Heart left ventricle (tissue), 16 donors: ENCODE data around the gene KCNN3. TPM values are rescaled to one million over a fixed set of nuclear protein-coding genes. Genes with fewer than 3 reads are reported as not detected.
"Not testable (repeated sequence)": the region's sequence is repeated elsewhere in the genome, so short reads cannot be mapped to it uniquely, and the experiment has no call there.

Source experiments
- ATAC-seq, 4 donors: fragments of 200-7000 bp; cut with Tn5 transposase; one replicate each; pipeline ENCODE4 v1.9.1; 2020 to 2022; ENCODE audit warnings: moderate library complexity in 4 of 4, mild to moderate bottlenecking in 3 of 4, moderate number of reproducible peaks in 1 of 4
- DNase-seq, 5 donors: peaks; one replicate each; pipeline ENCODE4 v3.0.0-alpha.2; 2020
- H3K27ac ChIP-seq, 12 donors: fragments of 200-600 bp; sonication (generic) in 4 of 12; one replicate each; pipeline versions ENCODE4 v1.5.0 to v1.8.0; 2016 to 2022; ENCODE audit warnings: mild to moderate bottlenecking in 2 of 12
- H3K27me3 ChIP-seq, 9 donors: fragments of 200-600 bp; sonication (generic) in 2 of 9; one replicate each; pipeline versions ENCODE4 v1.5.1 to v1.8.0; 2016 to 2022; ENCODE audit warnings: mild to moderate bottlenecking in 3 of 9
- H3K36me3 ChIP-seq, 9 donors: fragments of 200-600 bp; sonication (generic) in 2 of 9; one replicate each; pipeline versions ENCODE4 v1.5.0 to v1.8.0; 2018 to 2022; ENCODE audit warnings: mild to moderate bottlenecking in 2 of 9
- H3K4me1 ChIP-seq, 12 donors: fragments of 200-600 bp; sonication (generic) in 4 of 12; one replicate each; pipeline versions ENCODE4 v1.5.0 to v1.8.0; 2016 to 2022; ENCODE audit warnings: mild to moderate bottlenecking in 3 of 12
- H3K4me3 ChIP-seq, 12 donors: fragments of 200-600 bp; sonication (generic) in 4 of 12; one replicate each; pipeline versions ENCODE4 v1.5.0 to v1.8.0; 2017 to 2022; ENCODE audit warnings: mild to moderate bottlenecking in 9 of 12, moderate library complexity in 4 of 12
- H3K9me3 ChIP-seq, 12 donors: fragments of 200-600 bp; sonication (generic) in 4 of 12; one replicate each; pipeline versions ENCODE4 v1.5.0 to v1.8.0; 2016 to 2022; ENCODE audit warnings: mild to moderate bottlenecking in 1 of 12
- CTCF ChIP-seq, 12 donors: fragments of 200-600 bp; sonication (generic) in 4 of 12; IDR thresholded peaks; one replicate each; pipeline versions ENCODE4 v1.5.0 to v1.8.0; 2018 to 2022; ENCODE audit warnings: antibody characterized with exemption in 12 of 12, mild to moderate bottlenecking in 5 of 12
- POLR2A ChIP-seq, 2 donors: fragments of 450-650 bp; IDR thresholded peaks; one replicate each; pipeline ENCODE4 v1.6.1; 2017; ENCODE audit warnings: antibody characterized with exemption in 2 of 2, mild to moderate bottlenecking in 2 of 2, moderate library complexity in 2 of 2
- WGBS, 4 donors: extraction: QIAGEN DNeasy Blood & Tissue Kit in 2 of 4; methylation state at CpG; one replicate each; pipeline versions ENCODE4 v1.1.5 to v1.1.7; 2013 to 2018; 5-methylcytosine and 5-hydroxymethylcytosine counted together
- intact Hi-C, 10 donors: fragments of 100-400 bp; cut with DNase I; formaldehyde crosslinking; loops; one replicate each; pipeline versions ENCODE4 v1.11.1 to v1.14.2; 2022
- polyA plus RNA-seq, 2 donors: library from polyadenylated mRNA; stranded (reverse); fragments of 200-250 nt; gene quantifications; one replicate each; pipeline ENCODE4 v1.2.3, GENCODE V29; 2013
- total RNA-seq, 9 donors: library from RNA; depleted of rRNA in 2 of 9; stranded (reverse); fragments of >200 nt in 2 of 9; fragmentation: NEBNext Ultra II Directional in 3 of 9; extraction: Animal tissue kit (Norgen Biotek cat#: 25700) in 3 of 9; gene quantifications; one replicate each; pipeline versions ENCODE4 v1.1.0 to v1.2.4, GENCODE V29; 2016 to 2023
- donor health status: ischemic (EF 13 %, LVEDD 7.1; RV severe dilation, severe dysfunction).
- donor health status: healthy with polysubstance abuse.
- donor health status: DM: no; HTN: yes; CAD: no.
- donor health status: DM: no; HTN: no; CAD: no.
- donor health status: ischemic (EF 25% LVEDD 6.9; RV normal size, moderate dysfunction).
- donor health status: ischemic (EF 25% LVEDD 5.7; RV mildly dilated, moderate dysfunction).
- donor health status: healthy.
- donor health status: DM: yes; HTN: yes; CAD: no.
- donor health status: ischemic (EF 35%, LVEDD 5.7; RV mildly dilated, moderate dysfunction).
- donor health status: nonischemic (EF 11% LVEDD 7.7; RV severe dilation, severe dysfunction).
- donor health status: DM: yes; HTN: yes; CAD: no.
- donor health status: PGD.
- donor health status: ischemic (EF 29% LVEDD 5.4; RV normal size, mild dysfunction).
- donor health status: nonischemic (EF 23%, LVEDD 6.1; RV moderate dilation, normal function).

KCNN3 gene
- total and polyA plus RNA-seq, 11 donors, result 0.42 to 4.6 (median 2.2) TPM

- Histone ChIP-seq H3K27me3 (no peaks in the 10 kb centered on the region), H3K9me3 (no peaks in the 10 kb centered on the region), H3K4me3 (no peak overlapping the region), H3K36me3 (no peaks in the 10 kb centered on the region), H3K27ac (no peak overlapping the region), H3K4me1 (no peaks in the 10 kb centered on the region)
- intact Hi-C loops, result loop anchor here in 1 of 10 donors (10.0 kb wide), 1 partner anchor 61 kb away; no protein-coding TSS in a partner anchor
- TF ChIP-seq CTCF (IDR thresholded peaks at IDR 0.05) (no peak), POLR2A (IDR thresholded peaks at IDR 0.05) (no peak)
- DNase-seq, result no peak
- ATAC-seq, result no peak
- 41 to 50% (median 42%) methylated on average over 3 to 4 of the region's 4 CpGs for WGBS, 4 donors
Observed at GRCh38 chr1:154683820-154684219, 186.3 kb downstream of the KCNN3 start.

GRCh38 chr1:154682254-154682653 lies 187.8 kb downstream of the KCNN3 start:
- Histone ChIP-seq H3K36me3 (no peaks in the 10 kb centered on the region), H3K27ac (no peak overlapping the region), H3K4me3 (no peak overlapping the region), H3K27me3 (no peaks in the 10 kb centered on the region), H3K4me1 (no peaks in the 10 kb centered on the region), H3K9me3 (no peaks in the 10 kb centered on the region)
- 64 to 73% (median 68%) methylated on average over 13 of the region's 13 CpGs for WGBS, 4 donors
- DNase-seq (no peak), ATAC-seq (no peak)
- intact Hi-C loops, result loop anchor here in 1 of 10 donors (10.0 kb wide), 1 partner anchor 63 kb away; no protein-coding TSS in a partner anchor
- TF ChIP-seq POLR2A (IDR thresholded peaks at IDR 0.05), result no peak
- TF ChIP-seq CTCF (IDR thresholded peaks at IDR 0.05), result no peak

- not testable (repeated sequence) for DNase-seq
Observed at GRCh38 chr1:154677844-154678243, 192.2 kb downstream of the KCNN3 start.

DNA sequence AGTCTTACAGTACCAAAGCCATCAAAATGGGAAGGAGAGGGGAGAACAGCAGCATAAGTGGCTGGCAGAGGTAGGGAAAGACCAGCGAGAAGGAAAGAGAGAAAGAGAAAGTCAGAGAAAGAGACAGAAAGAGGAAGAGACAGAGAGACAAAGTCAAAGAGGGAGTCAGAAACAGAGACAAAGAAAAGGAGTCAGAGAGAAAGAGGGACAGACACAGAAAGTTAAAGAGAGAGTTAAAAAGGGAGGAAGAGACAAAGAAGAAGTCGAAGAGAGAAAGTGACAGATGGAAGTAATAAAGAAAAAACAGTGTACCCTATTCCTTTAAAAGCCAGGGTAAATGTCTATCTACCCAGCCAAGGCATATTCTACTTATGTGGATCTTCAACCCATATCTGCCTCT lies 193.2 kb downstream of the KCNN3 start:
- DNase-seq, H3K4me1 ChIP-seq, H3K9me3 ChIP-seq, H3K36me3 ChIP-seq, H3K27me3 ChIP-seq, H3K4me3 ChIP-seq, ATAC-seq, intact Hi-C loops, H3K27ac ChIP-seq: not testable (repeated sequence)
- 60 to 82% (median 81%) methylated on average over 2 of the region's 2 CpGs for WGBS, 4 donors

More at GRCh38 chr1:154677844-154678243, 192.2 kb downstream of the KCNN3 start:
- H3K4me1 ChIP-seq, ATAC-seq, H3K4me3 ChIP-seq, H3K27me3 ChIP-seq, H3K36me3 ChIP-seq, H3K9me3 ChIP-seq, intact Hi-C loops, H3K27ac ChIP-seq: not testable (repeated sequence)
- WGBS, 4 donors, result 93 to 97% (median 94%) methylated on average over 6 to 27 of the region's 27 CpGs

GRCh38 chr1:154674456-154674855 lies 195.6 kb downstream of the KCNN3 start:
- not testable (repeated sequence) for DNase-seq, H3K27ac ChIP-seq, ATAC-seq, H3K36me3 ChIP-seq, H3K4me1 ChIP-seq, H3K9me3 ChIP-seq, H3K4me3 ChIP-seq, H3K27me3 ChIP-seq
- intact Hi-C loops, result loop anchor here in 2 of 10 donors (5.0 kb wide), 2 partner anchors 83 to 408 kb away; no protein-coding TSS in a partner anchor
- 68 to 77% (median 70%) methylated on average over 7 of the region's 7 CpGs for WGBS, 4 donors

GRCh38 chr1:154672245-154672644 lies 197.8 kb downstream of the KCNN3 start:
- not testable (repeated sequence) for H3K27ac ChIP-seq, H3K4me1 ChIP-seq, DNase-seq, ATAC-seq, H3K27me3 ChIP-seq, H3K9me3 ChIP-seq, H3K36me3 ChIP-seq, H3K4me3 ChIP-seq
- intact Hi-C loops, result loop anchor here in 2 of 10 donors (5.0 kb wide), 2 partner anchors 85 to 410 kb away; no protein-coding TSS in a partner anchor
- 79 to 91% (median 80%) methylated on average over 8 of the region's 8 CpGs for WGBS, 4 donors

- not testable (repeated sequence) for DNase-seq, H3K4me3 ChIP-seq, H3K9me3 ChIP-seq, H3K36me3 ChIP-seq, H3K27ac ChIP-seq, H3K27me3 ChIP-seq, H3K4me1 ChIP-seq, ATAC-seq
- 80 to 97% (median 84%) methylated on average over 8 to 9 of the region's 9 CpGs for WGBS, 4 donors
- intact Hi-C loops, result loop anchor here in 2 of 10 donors (5.0 kb wide), 2 partner anchors 86 to 411 kb away; no protein-coding TSS in a partner anchor
Observed at GRCh38 chr1:154671412-154671811, 198.7 kb downstream of the KCNN3 start.

- intact Hi-C loops, result loop anchor here in 2 of 10 donors (5.0 kb wide), 2 partner anchors 87 to 412 kb away; no protein-coding TSS in a partner anchor
- not testable (repeated sequence) for ATAC-seq, H3K4me3 ChIP-seq, H3K36me3 ChIP-seq, H3K27ac ChIP-seq, H3K4me1 ChIP-seq, H3K9me3 ChIP-seq, DNase-seq, H3K27me3 ChIP-seq
- WGBS, 4 donors, result 81 to 88% (median 87%) methylated on average over 10 to 41 of the region's 41 CpGs
Observed at GRCh38 chr1:154670310-154671270, 199.5 kb downstream of the KCNN3 start.
